Neural crest cell (in vitro differentiated cells): ENCODE data around the gene RPL27A. TPM values are rescaled to one million over a fixed set of nuclear protein-coding genes. Genes with fewer than 3 reads are reported as not detected.

Source experiments
- DNase-seq: peaks from one replicate; pipeline ENCODE4 v3.0.0; 2021; ENCODE audit warnings: low read depth, mixed read lengths, low spot score
- H3K27ac Mint-ChIP-seq: one replicate; pipeline ENCODE4 v1.8.0; 2021; ENCODE audit warnings: mild to moderate bottlenecking, mixed read lengths; ENCODE audit not compliant: unreplicated experiment
- H3K27me3 Mint-ChIP-seq: 2 replicates; pipeline ENCODE4 v1.8.0; 2021; ENCODE audit warnings: low read depth, mild to moderate bottlenecking, mixed read lengths
- H3K36me3 Mint-ChIP-seq: 2 replicates; pipeline ENCODE4 v1.8.0; 2021; ENCODE audit warnings: low read depth, mild to moderate bottlenecking, mixed read lengths
- H3K4me1 Mint-ChIP-seq: 2 replicates; pipeline ENCODE4 v1.8.0; 2021; ENCODE audit warnings: mixed read lengths
- H3K4me3 Mint-ChIP-seq: one replicate; pipeline ENCODE4 v1.8.0; 2021; ENCODE audit warnings: mild to moderate bottlenecking, mixed read lengths
- H3K9me3 Mint-ChIP-seq: 2 replicates; pipeline ENCODE4 v1.8.0; 2021; ENCODE audit warnings: mixed read lengths
- total RNA-seq: library from RNA; stranded (reverse); gene quantifications from 2 replicates; pipeline ENCODE4 v1.2.1, GENCODE V29; 2021
- TF ChIP-seq, protein P1 (sequence below): fragments of 200-600 bp; sonication (generic); conservative IDR thresholded peaks from 2 replicates; pipeline ENCODE4 v1.5.0; 2021; ENCODE audit warnings: antibody characterized with exemption, mild to moderate bottlenecking

Gene RPL27A
- total RNA-seq, 1 donor from 2014 or later, result 711 TPM

GRCh38 chr11:8728563-8728962, 46.0 kb downstream of the RPL27A start:
- Mint-ChIP-seq H3K4me3 (no peak overlapping the region), H3K27me3 (no peaks in the 10 kb centered on the region), H3K36me3 (peaks cover 3% of the 10 kb centered on the region), H3K4me1 (peaks cover 17% of the 10 kb centered on the region), H3K9me3 (no peaks in the 10 kb centered on the region), H3K27ac (no peak overlapping the region)
- TF ChIP-seq, protein P1, sequence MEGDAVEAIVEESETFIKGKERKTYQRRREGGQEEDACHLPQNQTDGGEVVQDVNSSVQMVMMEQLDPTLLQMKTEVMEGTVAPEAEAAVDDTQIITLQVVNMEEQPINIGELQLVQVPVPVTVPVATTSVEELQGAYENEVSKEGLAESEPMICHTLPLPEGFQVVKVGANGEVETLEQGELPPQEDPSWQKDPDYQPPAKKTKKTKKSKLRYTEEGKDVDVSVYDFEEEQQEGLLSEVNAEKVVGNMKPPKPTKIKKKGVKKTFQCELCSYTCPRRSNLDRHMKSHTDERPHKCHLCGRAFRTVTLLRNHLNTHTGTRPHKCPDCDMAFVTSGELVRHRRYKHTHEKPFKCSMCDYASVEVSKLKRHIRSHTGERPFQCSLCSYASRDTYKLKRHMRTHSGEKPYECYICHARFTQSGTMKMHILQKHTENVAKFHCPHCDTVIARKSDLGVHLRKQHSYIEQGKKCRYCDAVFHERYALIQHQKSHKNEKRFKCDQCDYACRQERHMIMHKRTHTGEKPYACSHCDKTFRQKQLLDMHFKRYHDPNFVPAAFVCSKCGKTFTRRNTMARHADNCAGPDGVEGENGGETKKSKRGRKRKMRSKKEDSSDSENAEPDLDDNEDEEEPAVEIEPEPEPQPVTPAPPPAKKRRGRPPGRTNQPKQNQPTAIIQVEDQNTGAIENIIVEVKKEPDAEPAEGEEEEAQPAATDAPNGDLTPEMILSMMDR, result no peak
- no peak for DNase-seq

- no peak for DNase-seq
- Mint-ChIP-seq H3K27me3 (no peaks in the 10 kb centered on the region), H3K4me3 (no peak overlapping the region), H3K4me1 (peaks cover 20% of the 10 kb centered on the region), H3K36me3 (peaks cover 3% of the 10 kb centered on the region), H3K27ac (no peak overlapping the region), H3K9me3 (no peaks in the 10 kb centered on the region)
- TF ChIP-seq, protein P1, result no peak
Observed at GRCh38 chr11:8729067-8729466, 46.5 kb downstream of the RPL27A start.

GRCh38 chr11:8729837-8730696, 47.5 kb downstream of the RPL27A start:
- TF ChIP-seq, protein P1, result no peak
- no peak overlapping the region for H3K27ac Mint-ChIP-seq
- H3K4me1 Mint-ChIP-seq, result peaks cover 21% of the 10 kb centered on the region
- peaks cover 3% of the 10 kb centered on the region for H3K36me3 Mint-ChIP-seq
- H3K9me3 Mint-ChIP-seq, result no peaks in the 10 kb centered on the region
- no peaks in the 10 kb centered on the region for H3K27me3 Mint-ChIP-seq
- no peak overlapping the region for H3K4me3 Mint-ChIP-seq
- no peak for DNase-seq

DNA sequence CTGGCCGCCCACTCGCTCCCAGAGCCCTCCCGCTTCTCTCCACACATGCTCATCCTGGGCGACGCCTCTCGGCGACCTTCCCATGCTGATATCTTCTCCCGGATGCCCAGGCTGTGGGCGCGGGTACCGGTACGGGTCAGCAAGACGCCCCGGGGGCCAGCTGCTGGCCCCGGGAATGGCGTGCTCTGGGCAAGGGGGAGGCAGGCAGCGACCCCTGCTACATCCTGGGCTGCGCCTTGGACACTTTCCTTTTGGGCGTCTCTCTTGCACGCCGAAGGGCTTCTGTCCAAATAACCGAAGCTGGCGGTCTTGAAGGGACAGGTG, 48.1 kb downstream of the RPL27A start:
- H3K27me3 Mint-ChIP-seq, result no peaks in the 10 kb centered on the region
- no peak for DNase-seq
- H3K4me3 Mint-ChIP-seq, result no peak overlapping the region
- no peak overlapping the region for H3K27ac Mint-ChIP-seq
- H3K36me3 Mint-ChIP-seq, result peaks cover 3% of the 10 kb centered on the region
- TF ChIP-seq, protein P1, result no peak
- peaks cover 21% of the 10 kb centered on the region for H3K4me1 Mint-ChIP-seq
- H3K9me3 Mint-ChIP-seq, result no peaks in the 10 kb centered on the region

GRCh38 chr11:8731647-8732323, 49.2 kb downstream of the RPL27A start:
- Mint-ChIP-seq H3K4me3 (no peak overlapping the region), H3K27me3 (no peaks in the 10 kb centered on the region), H3K27ac (no peak overlapping the region), H3K36me3 (peaks cover 6% of the 10 kb centered on the region), H3K4me1 (peaks cover 21% of the 10 kb centered on the region), H3K9me3 (no peaks in the 10 kb centered on the region)
- TF ChIP-seq, protein P1, result no peak
- no peak for DNase-seq
